Measurements from ENCODE around the gene PRKCE.

The PRKCE gene

DNA sequence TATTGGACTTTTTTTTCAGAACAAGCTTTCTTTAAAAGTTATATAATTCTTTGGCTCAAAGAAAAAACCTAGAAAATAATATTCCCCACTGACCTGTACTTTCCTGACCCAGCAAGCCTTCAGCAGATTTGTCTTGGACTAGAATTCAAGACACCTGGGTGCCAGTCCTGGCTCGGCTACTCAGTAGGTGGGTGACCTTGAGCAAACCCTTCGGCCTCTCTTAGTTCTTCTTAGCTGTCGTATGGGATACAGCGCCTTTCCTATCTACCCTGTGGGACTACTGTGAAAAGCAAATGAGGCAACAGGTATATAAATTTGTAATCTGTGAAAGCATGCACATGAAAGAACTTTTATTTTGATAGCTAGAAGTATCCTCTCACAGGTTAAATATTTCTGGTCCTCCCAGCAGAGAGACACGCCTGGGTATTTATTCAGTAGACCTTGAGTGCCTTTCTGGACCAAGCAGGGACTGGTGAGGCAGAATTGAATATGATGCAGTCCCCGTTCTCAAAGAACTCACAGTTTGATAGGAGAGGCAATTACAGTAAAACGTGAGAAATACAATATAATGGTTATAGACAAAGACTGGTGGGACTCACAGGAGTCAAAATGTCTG lies 576.3 kb downstream of the PRKCE start:
- no peak for DNase-seq (ENCODE audit: low spot score)

DNA sequence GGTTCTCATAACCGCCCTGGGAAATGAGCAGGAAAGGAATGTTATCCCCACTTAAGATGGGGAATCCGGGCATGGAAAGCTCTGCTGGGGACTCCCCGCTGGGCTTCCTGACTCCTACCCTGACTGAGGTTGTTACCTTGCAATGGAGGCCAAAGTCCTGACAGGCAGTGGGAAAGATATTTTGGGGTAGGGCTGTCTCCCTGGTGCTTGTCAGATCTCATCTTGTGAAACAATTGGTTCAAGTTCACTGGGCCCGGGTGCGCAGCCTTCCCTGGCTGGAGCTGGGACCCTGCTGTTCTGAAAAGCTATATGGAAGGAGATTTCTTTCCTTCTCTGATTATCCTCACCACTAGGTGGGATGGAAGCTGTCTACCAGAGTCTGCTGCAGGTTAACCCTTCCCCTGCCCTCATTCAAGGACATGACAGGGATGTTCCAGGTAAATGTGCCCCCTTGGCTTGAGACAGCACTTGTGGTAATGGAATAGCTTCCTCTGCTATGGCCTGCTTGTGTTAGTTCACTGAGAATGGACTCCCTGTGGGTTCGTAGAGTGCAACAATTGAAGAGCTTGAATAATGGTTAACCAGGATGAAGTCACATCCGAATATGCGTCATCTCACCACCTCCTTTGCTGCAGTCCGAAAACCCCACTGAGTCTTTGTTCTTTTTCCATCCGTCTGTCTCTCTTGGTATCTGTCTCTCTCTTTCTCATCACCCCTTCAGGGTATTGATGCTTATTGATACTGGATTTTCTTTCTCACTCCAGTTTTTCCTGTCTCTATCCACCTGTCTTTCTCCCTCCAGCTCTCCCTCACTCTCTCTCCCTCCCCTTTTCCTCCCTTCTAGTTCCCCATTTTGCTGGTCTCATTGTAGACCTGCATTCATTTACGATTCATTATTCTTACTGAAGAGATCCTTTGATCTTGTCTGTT lies 577.9 kb downstream of the PRKCE start:
- no peak for DNase-seq (ENCODE audit: low spot score)

DNA sequence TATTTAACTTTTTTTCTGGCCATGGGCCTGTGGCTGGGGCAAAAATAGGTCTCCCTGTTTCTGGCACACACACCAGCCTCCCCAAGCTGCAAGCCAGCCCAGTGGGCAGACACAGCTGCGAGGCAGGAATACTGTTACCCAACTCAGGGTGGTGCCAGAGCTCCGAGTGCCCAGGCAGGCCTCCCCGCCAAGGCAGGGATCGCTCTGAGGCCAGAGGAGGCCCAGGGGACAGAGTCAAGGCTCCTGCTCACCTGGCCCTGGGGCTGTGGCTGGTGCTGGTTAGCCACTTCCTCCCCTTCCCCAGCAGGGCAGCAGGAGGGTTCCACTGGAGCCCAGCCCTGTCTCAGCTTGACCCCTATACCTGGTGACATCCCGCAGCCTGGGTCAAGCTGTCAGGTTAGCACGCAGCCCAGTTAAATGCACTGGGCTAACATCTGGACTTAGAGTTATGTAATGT lies 578.7 kb downstream of the PRKCE start:
- no peak for DNase-seq (ENCODE audit: low spot score)

DNA sequence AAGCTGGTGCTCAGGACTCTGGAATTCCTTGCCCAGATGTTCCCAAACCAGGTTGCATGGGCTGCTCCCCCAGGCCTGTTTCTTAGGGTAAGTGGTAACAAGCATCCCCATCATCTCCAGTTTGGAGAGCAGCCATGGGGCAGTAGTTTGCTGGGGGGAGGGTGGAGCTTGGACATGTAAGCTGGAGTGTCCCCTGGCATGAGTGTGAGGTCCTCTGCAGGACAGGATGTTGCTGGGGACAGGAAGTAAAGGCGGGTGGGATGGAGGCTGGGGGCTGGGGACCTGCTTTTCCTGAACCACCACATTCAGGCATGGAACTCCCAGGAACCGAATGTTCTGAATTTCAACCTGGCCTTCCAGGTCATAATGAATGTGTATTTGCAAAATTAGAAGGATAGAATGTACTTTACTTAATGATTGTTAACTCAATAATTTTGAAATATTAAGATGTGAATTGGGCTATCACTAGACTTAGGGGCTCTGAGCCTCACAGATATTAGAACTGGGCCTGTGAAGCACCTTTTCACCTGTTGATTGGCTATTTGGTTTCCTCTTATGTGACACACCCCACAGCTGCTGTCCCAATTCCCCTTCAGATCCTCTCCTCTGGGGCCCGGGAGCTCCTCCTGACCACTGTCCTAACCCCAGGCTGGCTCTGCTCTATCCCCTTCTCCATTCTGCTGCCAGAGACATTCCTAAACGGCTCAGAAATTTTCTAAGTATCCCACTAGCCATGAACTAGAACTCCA lies 579.4 kb downstream of the PRKCE start:
- no peak for DNase-seq (ENCODE audit: low spot score)

DNA sequence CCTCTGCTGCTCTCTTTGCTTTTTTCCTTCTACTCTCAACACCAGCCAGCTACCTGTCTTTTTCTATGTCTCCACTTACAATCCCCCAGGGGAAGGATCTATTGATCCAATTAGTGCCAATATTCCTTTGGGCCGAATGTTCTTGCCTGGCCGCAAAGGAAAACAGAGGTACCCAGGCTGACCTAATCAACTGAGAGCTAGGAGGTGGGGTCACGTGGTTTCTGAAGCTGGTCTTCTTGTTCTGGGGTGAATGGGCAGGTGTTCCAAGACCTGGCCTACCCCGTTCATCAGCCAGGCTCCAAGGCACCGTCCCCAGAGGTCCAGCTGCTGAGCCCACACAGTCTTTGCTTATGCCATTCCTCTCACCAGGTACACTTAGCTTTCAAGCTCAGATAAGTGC lies 580.2 kb downstream of the PRKCE start:
- no peak for DNase-seq (ENCODE audit: low spot score)

DNA sequence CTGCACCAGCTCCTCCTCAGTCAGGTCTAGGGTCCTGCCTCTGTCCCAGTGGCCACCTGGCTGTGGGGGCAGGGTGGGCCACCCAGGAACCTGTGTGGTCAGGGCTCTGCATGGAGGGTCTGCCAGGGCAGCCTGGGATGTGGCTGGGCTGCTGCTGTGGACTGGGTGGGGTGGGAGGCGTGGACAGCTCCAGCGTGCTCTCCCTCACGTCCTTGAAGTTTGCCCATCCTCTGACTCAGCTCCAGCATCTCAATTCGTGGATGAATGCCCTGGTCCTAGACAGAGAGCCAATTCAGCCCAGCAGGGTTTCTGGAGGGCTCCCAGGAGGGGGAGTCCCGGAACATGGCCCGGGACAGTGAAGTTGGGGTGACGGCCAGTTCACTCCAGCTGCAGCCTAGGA lies 581.4 kb downstream of the PRKCE start:
- no peak for DNase-seq (ENCODE audit: low spot score)

DNA sequence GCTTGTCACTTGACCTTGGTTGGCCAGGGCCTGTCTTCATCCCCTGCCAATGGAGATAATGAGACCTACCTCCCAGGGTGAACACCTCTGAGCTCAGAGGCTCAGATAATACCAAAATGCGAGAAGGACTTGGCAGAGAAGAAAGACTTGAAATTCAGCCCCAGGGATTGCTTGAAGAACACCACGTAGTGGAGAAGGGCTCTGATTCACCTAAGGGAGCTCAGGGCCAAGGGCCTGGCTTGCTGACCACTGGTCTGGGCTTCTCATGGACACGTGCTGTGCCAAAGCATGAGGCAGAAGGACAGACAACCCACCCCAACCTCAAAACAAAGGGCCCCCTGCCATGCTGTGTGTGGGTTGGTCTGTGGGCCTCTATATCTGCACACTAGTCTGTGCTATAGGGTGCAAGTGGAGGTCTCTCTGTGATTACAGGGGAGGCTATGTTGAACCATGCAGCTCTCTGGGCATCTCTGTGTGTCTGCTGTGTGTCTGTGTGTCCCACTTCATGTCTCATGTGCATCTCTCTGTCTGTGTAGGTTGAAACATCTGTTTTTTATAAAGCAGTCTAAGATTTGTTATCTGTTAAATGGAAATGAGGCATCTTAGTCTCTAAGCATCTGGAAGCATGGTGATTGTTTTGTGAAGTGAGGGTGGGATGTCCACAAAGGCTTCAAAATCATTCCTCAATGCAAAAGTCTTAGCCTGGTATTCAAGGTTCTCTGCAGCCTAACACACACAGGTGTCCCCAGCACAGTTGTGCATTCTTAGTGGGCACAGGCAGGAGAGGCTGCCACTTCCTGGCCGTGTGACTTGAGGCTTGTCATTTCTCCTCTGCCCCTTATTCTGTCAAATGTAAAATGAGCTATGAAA lies 584.8 kb downstream of the PRKCE start:
- no peak for DNase-seq (ENCODE audit: low spot score)

DNA sequence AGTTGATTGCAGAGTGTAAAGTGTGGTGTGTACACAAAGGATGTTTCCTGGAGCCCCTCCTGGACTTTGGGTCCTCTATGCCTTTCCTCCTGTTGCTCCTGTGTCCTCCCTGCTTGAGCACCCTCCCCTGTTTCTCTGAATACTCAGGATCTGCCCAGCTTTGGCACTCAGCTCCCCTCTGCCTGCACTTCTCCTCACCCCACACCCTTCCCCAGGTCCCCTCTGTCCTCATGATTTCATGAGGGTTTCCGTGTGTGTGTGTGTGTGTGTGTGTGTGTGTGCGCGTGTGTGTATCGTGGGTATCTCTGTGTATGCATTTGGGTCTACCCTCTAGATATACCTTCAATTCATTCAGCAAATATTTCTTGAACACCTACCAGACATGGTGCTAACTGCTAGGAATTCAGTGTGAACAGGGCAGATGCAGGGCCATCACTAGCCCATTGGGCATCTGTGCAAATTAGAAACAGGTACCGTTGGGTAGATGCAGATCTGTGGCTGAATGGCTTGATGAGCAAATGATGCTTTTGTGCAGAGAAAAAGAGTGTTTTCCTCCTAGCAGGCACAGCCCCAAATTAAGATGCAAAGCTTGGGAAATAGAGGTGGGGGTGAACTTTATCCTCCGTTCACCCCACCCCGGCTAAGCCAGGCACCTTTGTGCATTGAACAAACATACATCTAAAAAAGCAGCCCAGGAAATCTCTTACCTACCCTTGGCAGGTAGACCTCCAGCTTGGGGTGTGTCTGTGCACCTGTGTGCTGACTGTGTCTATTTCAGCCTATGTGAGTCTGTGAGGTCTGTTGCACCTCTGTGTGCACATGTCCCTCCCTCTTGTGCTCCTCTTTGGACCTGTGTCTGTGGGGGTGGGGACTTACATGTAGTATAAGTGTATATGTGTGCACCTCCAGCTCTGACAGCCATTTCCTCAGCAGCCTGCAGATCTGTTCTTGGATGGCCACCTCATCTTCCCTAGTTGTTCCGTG lies 585.7 kb downstream of the PRKCE start:
- DNase-seq (ENCODE audit: low spot score) = no peak
